Peyer's patch (tissue), 4 donors: ENCODE measurements around the gene CFDP1.

Experiments used
- CTCF ChIP-seq, 6 experiments: fragments of 450-650 bp in 4 of 6; fragments of 200-600 bp in 2 of 6; sonication (generic) in 1 of 6; IDR thresholded peaks; one replicate each; pipeline ENCODE4 v1.5.1; 2017 to 2019; ENCODE audit warnings: antibody characterized with exemption in 6 of 6, mild to moderate bottlenecking in 3 of 6, moderate library complexity in 1 of 6
- POLR2A ChIP-seq, 2 donors: fragments of 450-650 bp; IDR thresholded peaks; one replicate each; pipeline ENCODE4 v1.5.1; 2017; ENCODE audit warnings: antibody characterized with exemption in 2 of 2, mild to moderate bottlenecking in 2 of 2, moderate library complexity in 2 of 2

DNA sequence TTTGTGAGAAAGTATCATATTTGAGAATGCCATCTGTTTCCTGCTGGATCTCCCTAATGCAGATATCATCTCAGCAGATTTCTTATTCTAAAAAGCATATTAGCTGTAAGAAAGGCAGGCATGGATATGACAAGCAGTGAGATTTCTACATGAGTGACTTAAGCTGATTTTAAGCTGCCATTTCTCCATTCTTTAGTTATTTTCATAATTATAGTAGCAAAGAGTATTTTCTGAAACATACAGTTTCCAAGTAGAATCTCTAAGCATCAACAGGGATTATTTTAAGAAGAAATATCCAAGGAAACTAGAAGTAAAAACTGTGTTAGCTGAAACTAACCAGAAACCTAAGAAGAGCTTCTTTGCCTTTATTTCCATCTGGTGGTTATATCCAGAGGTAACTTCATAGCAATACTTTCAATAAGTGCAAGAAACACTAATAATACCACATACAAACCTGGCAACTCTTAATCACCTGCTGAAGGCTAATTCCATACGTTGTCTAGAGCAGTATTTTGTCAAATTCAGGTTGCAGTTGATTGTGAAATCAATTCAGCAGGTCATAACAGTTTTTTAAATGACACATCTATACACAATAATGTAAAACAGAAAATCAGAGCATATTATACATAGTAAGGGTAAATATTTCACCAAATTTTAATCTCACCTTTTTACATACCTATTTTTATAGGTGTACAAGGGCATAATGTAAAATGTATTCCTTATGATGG lies 42.2 kb downstream of the CFDP1 start:
- TF ChIP-seq CTCF (IDR thresholded peaks at IDR 0.05) (no peak), POLR2A (IDR thresholded peaks at IDR 0.05) (no peak)
